Measurements from ENCODE around the gene FAM156B. TPM values are rescaled to one million over a fixed set of nuclear protein-coding genes. Genes with fewer than 3 reads are reported as not detected.

FAM156B gene
- total and polyA plus RNA-seq, 2 of the 8 experiments (the other 6 are each of a cell fraction or from before 2014, with no cell fraction given) = 9.1 to 36.2 TPM

DNA sequence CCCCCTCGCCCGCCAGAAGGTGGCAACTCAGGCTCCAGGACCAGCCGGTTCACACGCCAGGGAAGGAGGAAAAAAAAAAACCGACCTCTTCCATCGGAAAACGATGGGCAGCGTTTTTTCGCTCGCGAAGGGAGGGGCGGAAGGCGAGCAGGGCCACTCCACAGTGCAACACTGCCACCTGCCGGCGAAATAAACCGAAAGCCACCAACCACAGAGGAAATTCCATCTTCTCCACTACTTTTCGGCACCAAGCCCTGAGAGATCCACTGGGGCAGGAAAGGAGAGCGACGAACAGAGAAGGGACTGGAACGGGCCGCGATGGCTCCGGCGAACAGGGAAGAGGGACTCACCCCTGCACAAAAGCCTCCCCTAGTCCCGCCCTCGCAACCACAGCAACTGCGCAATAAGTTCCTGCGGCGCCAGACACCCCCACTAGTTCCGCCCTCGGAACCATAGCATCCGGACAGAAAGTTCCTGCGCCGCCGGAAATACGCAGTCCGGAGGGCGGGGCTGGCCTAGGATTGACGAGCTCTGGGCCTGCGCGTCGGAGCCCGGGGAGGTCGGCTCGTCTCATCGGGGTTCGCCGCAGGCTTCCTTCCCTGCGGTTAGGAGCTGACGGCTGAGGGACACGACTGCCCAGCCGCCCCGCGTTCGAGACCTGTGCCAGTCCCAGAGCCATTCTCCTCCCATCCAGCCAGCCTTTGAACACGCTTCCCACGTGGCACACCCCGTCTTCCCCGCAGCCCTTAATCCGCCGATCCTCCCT is 37.8 kb downstream of the FAM156B start:
- H4K20me1 ChIP-seq (replicated peaks in 1 of 2; ENCODE audit: control insufficient read depth in 1 of 2, insufficient read depth in 2 of 2, low read length in 2 of 2) = no peaks in the 10 kb centered on the region
- H4K5ac ChIP-seq (ENCODE audit: insufficient read length, low read depth, low read length) = peak overlapping the region; percentile 85
- no peaks in the 10 kb centered on the region for H3K23me2 ChIP-seq (ENCODE audit: low read depth, low read length)
- no peak overlapping the region for H3K4ac ChIP-seq (replicated peaks; ENCODE audit: insufficient read length, low read depth, low read length)
- H3K27me3 ChIP-seq (replicated peaks in 1 of 4; ENCODE audit: control insufficient read depth in 3 of 4, extremely low read depth in 1 of 4, insufficient read depth in 3 of 4, low read length in 3 of 4) = no peaks in the 10 kb centered on the region
- H2BK15ac ChIP-seq (ENCODE audit: low read length) = no peak overlapping the region
- no peak overlapping the region for H2BK20ac ChIP-seq (ENCODE audit: low read length)
- no peaks in the 10 kb centered on the region for H3K36me3 ChIP-seq (ENCODE audit: control insufficient read depth in 2 of 4, insufficient read depth in 4 of 4, low read length in 3 of 4)
- H3K4me1 ChIP-seq (replicated peaks in 1 of 4; ENCODE audit: control insufficient read depth in 3 of 4, insufficient read depth in 4 of 4, low read length in 3 of 4) = no peaks in the 10 kb centered on the region
- 3% methylated on average over 8 of the region's 61 CpGs; no CpG with 5 or more reads in 1 of the 2 experiments for WGBS, 2 experiments (ENCODE audit: extremely low coverage in 1 of 2, insufficient coverage in 1 of 2, insufficient read length in 1 of 2, insufficient replicate concordance in 2 of 2, low coverage in 1 of 2, low lambda C conversion rate in 2 of 2, missing lambda C conversion rate in 1 of 2)
- peak overlapping the region; percentile 49 to 84 (median 81) for H3K4me3 ChIP-seq (ENCODE audit: extremely low read depth in 1 of 4, insufficient read depth in 2 of 4, low read depth in 3 of 4, low read length in 4 of 4)
- H3K79me1 ChIP-seq (ENCODE audit: low read depth, low read length) = no peaks in the 10 kb centered on the region
- H2BK5ac ChIP-seq (ENCODE audit: low read depth, low read length) = peak overlapping the region; percentile 95
- H3K23ac ChIP-seq (ENCODE audit: insufficient read length) = no peak overlapping the region
- CTCF ChIA-PET (ENCODE audit: partially characterized antibody) = interaction anchor here (1.0 to 1.4 kb wide), 2 partner anchors 11 to 62 kb away, joined by 4 read pairs; no protein-coding TSS in a partner anchor
- no peak overlapping the region for H3K14ac ChIP-seq (ENCODE audit: insufficient read length)
- H3K9ac ChIP-seq (replicated peaks in 1 of 4; ENCODE audit: extremely low read depth in 1 of 4, low read depth in 3 of 4, low read length in 3 of 4) = peak overlapping the region; percentile 78 to 91 (median 82)
- POLR2A ChIA-PET (ENCODE audit: partially characterized antibody) = no interaction called here
- no peak for FAIRE-seq
- H3K79me2 ChIP-seq (ENCODE audit: control insufficient read depth in 1 of 2, insufficient read depth in 2 of 2, low read length in 2 of 2) = no peaks in the 10 kb centered on the region
- no peak overlapping the region for H2AFZ ChIP-seq (ENCODE audit: low read length)
- H2BK12ac ChIP-seq (ENCODE audit: low read depth, low read length) = peak overlapping the region; percentile 85; the same call in 1 of the 2 replicates
- H2AK5ac ChIP-seq (ENCODE audit: low read depth, low read length) = no peak overlapping the region
- H3K9me3 ChIP-seq (ENCODE audit: insufficient read depth in 2 of 2, low read depth in 1 of 2, low read length in 1 of 2) = no peaks in the 10 kb centered on the region
- DNase-seq (ENCODE audit: low read depth in 1 of 2, low spot score in 2 of 2) = peak; percentile 75 to 91
- peak overlapping the region; percentile 98; the same call in 1 of the 2 replicates for H4K8ac ChIP-seq (ENCODE audit: extremely low read depth, insufficient read depth, low read length)
- H4K91ac ChIP-seq (replicated peaks; ENCODE audit: insufficient read length, low read length) = peak overlapping the region; percentile 92
- peak overlapping the region; percentile 99 for H3K18ac ChIP-seq (ENCODE audit: extremely low read depth, low read length)
- H3K56ac ChIP-seq (replicated peaks; ENCODE audit: insufficient read length, low read depth, low read length) = no peak overlapping the region
- peak overlapping the region; percentile 80 to 87 for H3K4me2 ChIP-seq (ENCODE audit: insufficient read depth in 1 of 2, low read depth in 2 of 2, low read length in 2 of 2)
- no peak overlapping the region for H2BK120ac ChIP-seq (replicated peaks; ENCODE audit: low read depth, low read length)
- H3K27ac ChIP-seq (ENCODE audit: low read depth, low read length) = peak overlapping the region; percentile 99
- TF ChIP-seq SIX5 (IDR thresholded peaks at IDR 0.05; ENCODE audit: low read depth, low read length) = no peak
- TF ChIP-seq RBBP5 (IDR thresholded peaks at IDR 0.05; ENCODE audit: borderline replicate concordance, low read depth, low read length) = no peak
- TF ChIP-seq ASH2L (IDR thresholded peaks at IDR 0.05; ENCODE audit: low read length) = peak; percentile 29
- TF ChIP-seq, protein P1, sequence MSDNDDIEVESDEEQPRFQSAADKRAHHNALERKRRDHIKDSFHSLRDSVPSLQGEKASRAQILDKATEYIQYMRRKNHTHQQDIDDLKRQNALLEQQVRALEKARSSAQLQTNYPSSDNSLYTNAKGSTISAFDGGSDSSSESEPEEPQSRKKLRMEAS (IDR thresholded peaks at IDR 0.05) = peak; percentile 45; the same call in 1 of the 2 replicates
- no peak for TF ChIP-seq E2F6 (IDR thresholded peaks at IDR 0.05)
- TF ChIP-seq ZNF274 (IDR thresholded peaks at IDR 0.05; ENCODE audit: borderline replicate concordance, extremely low read depth, low read length) = no peak
- TF ChIP-seq CTCF (IDR thresholded peaks at IDR 0.05; ENCODE audit: control extremely low read depth in 1 of 3, insufficient read depth in 1 of 3, low read depth in 1 of 3, low read length in 3 of 3) = peak; percentile 48 to 69 (median 56)

All from H1 (cell line).